Vagina (tissue), 2 donors: Measurements from ENCODE around the gene C2orf80. TPM values are rescaled to one million over a fixed set of nuclear protein-coding genes. Genes with fewer than 3 reads are reported as not detected.
"Not testable (repeated sequence)": the region's sequence is repeated elsewhere in the genome, so short reads cannot be mapped to it uniquely, and the experiment has no call there.

Experiments
- DNase-seq, 2 donors: peaks; one replicate each; pipeline ENCODE4 v3.0.0-alpha.2; 2017; ENCODE audit errors: extremely low spot score in 2 of 2
- H3K27ac ChIP-seq: fragments of 200-600 bp; sonication (generic); one replicate; pipeline ENCODE4 v1.5.1; 2019
- H3K27me3 ChIP-seq: fragments of 200-600 bp; sonication (generic); one replicate; pipeline ENCODE4 v1.5.1; 2019
- H3K36me3 ChIP-seq, 2 donors: fragments of 200-600 bp; sonication (generic); one replicate each; pipeline ENCODE4 v1.5.1; 2017 to 2019
- H3K4me1 ChIP-seq: fragments of 200-600 bp; sonication (generic); one replicate; pipeline ENCODE4 v1.5.1; 2019
- H3K4me3 ChIP-seq, 2 donors: fragments of 200-600 bp; sonication (generic); 1 replicate in 1 of 2; 2 replicates in 1 of 2; pipeline ENCODE4 v1.5.1; 2016 to 2019
- H3K9me3 ChIP-seq: fragments of 200-600 bp; sonication (generic); one replicate; pipeline ENCODE4 v1.5.1; 2019
- POLR2A ChIP-seq, 2 donors: fragments of 450-650 bp; IDR thresholded peaks; one replicate each; pipeline ENCODE4 v1.6.1; 2017; ENCODE audit warnings: antibody characterized with exemption in 2 of 2, mild to moderate bottlenecking in 2 of 2, moderate library complexity in 2 of 2
- POLR2AphosphoS5 ChIP-seq, 2 donors: sonication (generic); formaldehyde crosslinking; IDR thresholded peaks; one replicate each; pipeline ENCODE4 v1.9.0; 2017; ENCODE audit warnings: antibody characterized with exemption in 2 of 2, mild to moderate bottlenecking in 2 of 2, low read depth in 1 of 2; ENCODE audit not compliant: insufficient read depth in 1 of 2
- intact Hi-C: fragments of 100-400 bp; cut with DNase I; formaldehyde crosslinking; loops from one replicate; pipeline ENCODE4 v1.15.1; 2023
- total RNA-seq: library from RNA; depleted of rRNA; stranded (reverse); fragments of >200 nt; gene quantifications from one replicate; pipeline ENCODE4 v1.2.3, GENCODE V29; 2016
- TF ChIP-seq, protein P1 (sequence below), 3 experiments: fragments of 450-650 bp in 2 of 3; fragments of 200-600 bp in 1 of 3; sonication (generic) in 1 of 3; IDR thresholded peaks; one replicate each; pipeline ENCODE4 v1.5.1; 2017 to 2019; ENCODE audit warnings: antibody characterized with exemption in 3 of 3, mild to moderate bottlenecking in 2 of 3, moderate library complexity in 2 of 3

The C2orf80 gene
- total RNA-seq, 1 donor from 2014 or later = not detected

DNA sequence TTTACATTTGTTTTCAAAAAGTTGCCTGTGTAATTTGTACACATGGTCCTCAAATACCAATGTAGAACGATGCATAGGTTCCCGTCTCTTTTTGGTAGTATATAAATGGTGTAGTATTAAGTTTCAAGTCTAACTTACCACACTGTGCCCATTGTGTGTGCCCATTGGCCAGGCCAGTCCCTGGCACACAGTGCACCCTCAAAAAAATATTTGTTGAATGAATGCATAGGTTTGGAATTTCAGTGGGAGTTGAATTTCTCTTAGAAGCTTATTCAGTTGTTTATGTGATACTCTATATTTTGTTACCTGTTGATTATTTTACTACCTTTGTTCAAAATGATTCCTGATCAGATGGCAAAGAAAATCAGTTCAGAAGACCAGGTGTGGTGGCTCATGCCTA is 35.0 kb upstream of the C2orf80 start:
- no peaks in the 10 kb centered on the region for H3K4me1 ChIP-seq
- no peaks in the 10 kb centered on the region for H3K27me3 ChIP-seq
- no peak for DNase-seq
- no peaks in the 10 kb centered on the region for H3K36me3 ChIP-seq
- H3K27ac ChIP-seq = no peak overlapping the region
- no peak overlapping the region for H3K4me3 ChIP-seq
- H3K9me3 ChIP-seq = no peaks in the 10 kb centered on the region
- TF ChIP-seq, protein P1, sequence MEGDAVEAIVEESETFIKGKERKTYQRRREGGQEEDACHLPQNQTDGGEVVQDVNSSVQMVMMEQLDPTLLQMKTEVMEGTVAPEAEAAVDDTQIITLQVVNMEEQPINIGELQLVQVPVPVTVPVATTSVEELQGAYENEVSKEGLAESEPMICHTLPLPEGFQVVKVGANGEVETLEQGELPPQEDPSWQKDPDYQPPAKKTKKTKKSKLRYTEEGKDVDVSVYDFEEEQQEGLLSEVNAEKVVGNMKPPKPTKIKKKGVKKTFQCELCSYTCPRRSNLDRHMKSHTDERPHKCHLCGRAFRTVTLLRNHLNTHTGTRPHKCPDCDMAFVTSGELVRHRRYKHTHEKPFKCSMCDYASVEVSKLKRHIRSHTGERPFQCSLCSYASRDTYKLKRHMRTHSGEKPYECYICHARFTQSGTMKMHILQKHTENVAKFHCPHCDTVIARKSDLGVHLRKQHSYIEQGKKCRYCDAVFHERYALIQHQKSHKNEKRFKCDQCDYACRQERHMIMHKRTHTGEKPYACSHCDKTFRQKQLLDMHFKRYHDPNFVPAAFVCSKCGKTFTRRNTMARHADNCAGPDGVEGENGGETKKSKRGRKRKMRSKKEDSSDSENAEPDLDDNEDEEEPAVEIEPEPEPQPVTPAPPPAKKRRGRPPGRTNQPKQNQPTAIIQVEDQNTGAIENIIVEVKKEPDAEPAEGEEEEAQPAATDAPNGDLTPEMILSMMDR (IDR thresholded peaks at IDR 0.05) = no peak
- no peak for TF ChIP-seq POLR2A (IDR thresholded peaks at IDR 0.05)
- no peak for TF ChIP-seq POLR2AphosphoS5 (IDR thresholded peaks at IDR 0.05; ENCODE audit: insufficient read depth in 1 of 2, low read depth in 1 of 2)
- intact Hi-C loops = no loop called here

DNA sequence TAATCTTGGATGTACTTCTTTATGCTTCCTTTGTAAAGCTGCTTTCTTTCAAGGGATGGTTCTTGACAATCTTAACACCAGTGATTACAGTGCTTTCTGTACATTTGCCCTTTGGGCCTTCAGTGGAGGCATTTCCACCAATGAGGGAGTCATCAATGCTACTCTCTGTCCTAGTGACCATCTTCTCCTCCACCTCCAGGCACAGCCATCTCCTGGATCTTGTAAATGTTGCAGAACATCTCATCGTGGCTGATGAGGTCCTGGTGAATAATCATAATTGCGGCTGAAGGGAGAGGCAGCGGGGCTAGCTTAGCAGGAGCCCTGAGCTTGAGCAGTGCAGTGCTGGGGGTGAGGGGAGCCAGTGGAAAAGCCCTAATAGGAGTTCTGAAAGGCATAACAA is 32.5 kb upstream of the C2orf80 start:
- H3K4me1 ChIP-seq = no peaks in the 10 kb centered on the region
- H3K36me3 ChIP-seq = no peaks in the 10 kb centered on the region
- no peaks in the 10 kb centered on the region for H3K27me3 ChIP-seq
- DNase-seq = no peak
- TF ChIP-seq POLR2A (IDR thresholded peaks at IDR 0.05) (no peak), POLR2AphosphoS5 (IDR thresholded peaks at IDR 0.05; ENCODE audit: insufficient read depth in 1 of 2, low read depth in 1 of 2) (no peak)
- TF ChIP-seq, protein P1 (IDR thresholded peaks at IDR 0.05) = no peak
- no peak overlapping the region for H3K4me3 ChIP-seq
- H3K9me3 ChIP-seq = no peaks in the 10 kb centered on the region
- intact Hi-C loops = no loop called here
- no peak overlapping the region for H3K27ac ChIP-seq

DNA sequence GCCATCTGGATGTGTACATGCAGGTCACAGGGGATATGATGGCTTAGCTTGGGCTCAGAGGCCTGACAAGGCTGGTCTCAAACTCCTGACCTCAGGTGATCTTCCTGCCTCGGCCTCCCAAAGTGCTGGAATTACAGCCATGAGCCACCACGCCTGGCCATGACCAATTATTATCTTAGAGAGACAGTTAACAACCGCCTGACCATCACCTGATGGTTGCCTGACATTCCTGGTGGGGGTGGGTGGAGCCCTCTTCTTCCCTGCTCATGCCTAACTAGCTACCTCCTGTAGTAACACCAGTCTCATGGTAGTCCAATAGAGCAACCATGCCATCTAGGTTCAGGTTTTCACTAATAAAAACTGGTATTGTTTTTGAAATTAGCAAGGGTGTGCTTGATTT is 32.0 kb upstream of the C2orf80 start:
- H3K9me3 ChIP-seq, H3K36me3 ChIP-seq, H3K4me1 ChIP-seq, H3K4me3 ChIP-seq, DNase-seq, intact Hi-C loops, H3K27me3 ChIP-seq, H3K27ac ChIP-seq: not testable (repeated sequence)

DNA sequence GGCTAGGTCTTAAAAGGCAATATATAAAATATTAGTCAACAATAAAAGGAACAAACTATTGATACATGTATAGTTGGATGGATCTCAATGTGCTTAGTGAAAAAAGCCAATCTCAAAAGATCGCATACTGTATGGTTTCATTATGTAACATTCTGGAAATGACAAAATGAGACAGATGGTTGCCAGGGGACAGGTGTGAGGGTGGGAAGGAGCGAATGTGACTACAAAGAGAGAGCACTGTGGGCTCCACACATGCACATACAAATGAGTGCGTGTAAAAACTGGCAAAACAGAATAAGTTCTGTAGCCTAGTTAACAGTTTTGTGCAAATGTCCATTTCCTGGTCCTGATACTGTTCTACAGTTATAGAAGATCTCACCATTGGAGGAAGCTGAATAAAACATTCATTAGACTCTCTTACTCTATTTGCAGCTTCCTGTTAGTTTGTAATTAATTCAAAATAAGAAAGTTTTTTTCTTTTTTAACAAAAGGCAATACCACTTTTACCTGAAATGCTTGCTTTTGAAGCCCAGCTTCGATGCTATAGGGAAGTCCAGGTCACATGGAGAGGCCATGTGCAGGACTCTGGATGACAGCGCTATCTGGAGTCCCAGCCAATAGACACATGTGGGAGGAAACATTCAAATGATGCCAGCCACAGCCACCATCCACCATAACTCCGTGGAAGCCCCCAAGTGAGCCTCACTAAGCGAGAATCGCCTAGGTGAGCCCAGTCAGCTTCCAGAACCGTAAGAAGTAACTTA is 21.0 kb upstream of the C2orf80 start:
- intact Hi-C loops = no loop called here
- Histone ChIP-seq H3K36me3 (no peaks in the 10 kb centered on the region), H3K4me1 (no peaks in the 10 kb centered on the region), H3K9me3 (no peaks in the 10 kb centered on the region), H3K4me3 (no peak overlapping the region), H3K27ac (no peak overlapping the region), H3K27me3 (no peaks in the 10 kb centered on the region)
- TF ChIP-seq POLR2A (IDR thresholded peaks at IDR 0.05) (no peak), POLR2AphosphoS5 (IDR thresholded peaks at IDR 0.05; ENCODE audit: insufficient read depth in 1 of 2, low read depth in 1 of 2) (no peak)
- TF ChIP-seq, protein P1 (IDR thresholded peaks at IDR 0.05) = no peak
- DNase-seq = no peak

DNA sequence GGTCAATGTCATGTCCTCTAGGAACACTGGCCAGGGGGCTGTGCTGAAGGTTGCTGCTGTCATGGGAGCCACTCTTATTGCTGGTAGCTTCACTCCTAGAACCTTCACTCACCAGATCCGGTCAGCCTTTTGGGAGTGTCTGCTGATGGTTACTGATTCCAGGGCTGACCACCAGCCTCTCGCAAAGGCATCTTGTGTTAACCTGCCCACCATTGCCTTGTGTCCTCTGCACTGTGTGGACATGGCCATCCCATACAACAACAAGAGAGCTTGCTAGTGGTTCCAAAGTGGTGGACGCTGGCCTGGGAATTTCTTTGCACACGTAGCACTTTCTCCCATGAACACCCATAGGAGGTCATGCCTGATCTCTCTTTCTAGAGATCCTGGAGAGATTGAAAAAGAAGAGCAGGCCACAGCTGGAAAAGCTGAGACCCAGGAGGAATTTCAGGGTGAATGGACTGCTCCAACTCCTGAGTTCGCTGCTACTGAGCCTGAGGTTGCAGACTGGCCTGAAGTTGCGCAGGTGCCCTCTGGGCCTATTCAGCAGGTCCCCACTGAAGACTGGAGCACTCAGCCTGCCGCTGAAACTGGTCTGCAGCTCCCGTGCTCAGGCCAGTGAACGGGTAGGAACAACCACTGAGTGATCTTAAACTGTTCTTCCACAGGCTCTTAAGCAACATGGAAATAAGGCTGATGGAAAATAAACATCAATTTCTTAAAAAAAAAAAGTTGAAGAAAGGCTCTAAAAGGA is 18.7 kb upstream of the C2orf80 start:
- Histone ChIP-seq H3K36me3 (no peaks in the 10 kb centered on the region), H3K27me3 (no peaks in the 10 kb centered on the region), H3K4me3 (no peak overlapping the region), H3K4me1 (no peaks in the 10 kb centered on the region), H3K9me3 (no peaks in the 10 kb centered on the region), H3K27ac (no peak overlapping the region)
- intact Hi-C loops = no loop called here
- TF ChIP-seq, protein P1 (IDR thresholded peaks at IDR 0.05) = no peak
- TF ChIP-seq POLR2A (IDR thresholded peaks at IDR 0.05) (no peak), POLR2AphosphoS5 (IDR thresholded peaks at IDR 0.05; ENCODE audit: insufficient read depth in 1 of 2, low read depth in 1 of 2) (no peak)
- DNase-seq = no peak
